ENCODE measurements around the gene CMKLR1.

CMKLR1 gene

DNA sequence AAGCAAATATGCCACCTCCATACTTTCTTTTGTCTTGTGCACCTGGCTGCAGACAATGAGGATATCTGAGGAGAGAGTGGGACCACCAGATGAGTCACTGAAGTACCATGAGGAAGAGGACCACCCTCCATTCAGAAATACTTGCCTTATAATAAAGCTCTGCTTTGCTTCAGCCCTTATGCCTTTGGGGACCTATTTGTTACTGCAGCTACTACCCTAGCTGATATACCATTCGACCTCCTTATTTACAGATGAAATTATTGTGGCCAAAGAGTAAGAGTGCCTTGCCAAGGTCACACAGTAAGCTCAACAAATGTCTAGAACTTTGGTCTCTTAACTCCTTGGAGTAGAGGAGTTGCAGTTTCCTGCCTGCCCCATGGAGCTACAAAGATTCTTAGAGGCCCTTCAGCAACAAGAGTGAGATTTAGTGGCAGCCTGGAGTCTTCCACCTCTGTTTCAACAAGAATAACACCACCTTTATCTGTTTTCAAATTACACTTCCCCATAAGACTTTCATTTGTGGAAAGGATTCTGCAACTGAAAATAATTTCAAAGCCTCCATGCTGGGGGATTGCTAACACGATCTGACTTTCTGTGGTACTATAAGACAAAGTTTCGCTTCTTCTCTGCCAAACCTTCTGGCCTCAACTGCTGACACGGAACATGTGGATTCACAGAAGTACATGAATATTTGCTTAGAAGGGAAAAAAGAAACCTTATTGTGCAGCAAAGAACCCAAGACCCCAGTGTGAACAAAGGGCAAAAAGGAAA is 3.6 kb downstream of the CMKLR1 start:
- H3K27ac ChIP-seq: no peak overlapping the region
- no peak for TF ChIP-seq ZFX (IDR thresholded peaks at IDR 0.05; ENCODE audit: borderline replicate concordance)
- TF ChIP-seq, protein P1, sequence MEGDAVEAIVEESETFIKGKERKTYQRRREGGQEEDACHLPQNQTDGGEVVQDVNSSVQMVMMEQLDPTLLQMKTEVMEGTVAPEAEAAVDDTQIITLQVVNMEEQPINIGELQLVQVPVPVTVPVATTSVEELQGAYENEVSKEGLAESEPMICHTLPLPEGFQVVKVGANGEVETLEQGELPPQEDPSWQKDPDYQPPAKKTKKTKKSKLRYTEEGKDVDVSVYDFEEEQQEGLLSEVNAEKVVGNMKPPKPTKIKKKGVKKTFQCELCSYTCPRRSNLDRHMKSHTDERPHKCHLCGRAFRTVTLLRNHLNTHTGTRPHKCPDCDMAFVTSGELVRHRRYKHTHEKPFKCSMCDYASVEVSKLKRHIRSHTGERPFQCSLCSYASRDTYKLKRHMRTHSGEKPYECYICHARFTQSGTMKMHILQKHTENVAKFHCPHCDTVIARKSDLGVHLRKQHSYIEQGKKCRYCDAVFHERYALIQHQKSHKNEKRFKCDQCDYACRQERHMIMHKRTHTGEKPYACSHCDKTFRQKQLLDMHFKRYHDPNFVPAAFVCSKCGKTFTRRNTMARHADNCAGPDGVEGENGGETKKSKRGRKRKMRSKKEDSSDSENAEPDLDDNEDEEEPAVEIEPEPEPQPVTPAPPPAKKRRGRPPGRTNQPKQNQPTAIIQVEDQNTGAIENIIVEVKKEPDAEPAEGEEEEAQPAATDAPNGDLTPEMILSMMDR (IDR thresholded peaks at IDR 0.05): no peak

DNA sequence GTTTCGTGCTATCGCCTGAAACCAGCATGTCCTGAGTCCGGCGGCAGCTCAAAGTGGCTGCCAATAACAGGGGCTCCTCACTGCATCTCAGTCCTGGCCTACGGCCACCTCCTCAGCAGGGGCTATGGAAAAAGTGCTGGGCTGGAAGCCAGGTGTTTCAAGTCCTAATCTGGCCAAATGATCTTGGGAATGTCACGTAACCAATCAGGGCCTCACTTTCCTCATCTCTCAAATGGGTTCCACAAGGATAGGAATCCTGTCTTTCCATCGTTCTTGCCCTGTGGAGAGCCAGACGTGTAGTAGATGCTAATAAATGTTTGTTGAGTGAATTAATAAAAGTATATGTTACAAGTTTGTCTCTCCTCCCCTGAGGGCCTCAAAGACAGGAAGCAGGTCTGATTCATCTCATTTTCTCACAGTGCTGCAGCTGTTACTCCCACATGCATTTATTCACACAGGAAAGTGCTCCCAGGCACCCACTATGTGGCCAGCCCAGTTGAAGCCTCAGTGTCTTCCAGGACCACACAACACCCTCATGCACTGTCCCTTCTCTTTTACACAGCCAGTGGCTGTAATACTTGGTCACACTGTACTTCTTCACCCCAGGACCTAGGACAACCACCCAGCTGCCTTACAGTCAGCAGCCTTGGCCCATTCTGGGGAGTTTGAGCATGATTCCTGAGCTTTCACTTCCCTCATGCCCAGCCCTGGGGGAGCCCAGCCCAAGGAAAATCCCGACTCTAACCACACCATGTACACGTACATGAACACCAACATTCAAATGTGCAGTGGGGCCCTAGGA is 5.0 kb downstream of the CMKLR1 start:
- no peak overlapping the region for H3K27ac ChIP-seq
- TF ChIP-seq ZFX (IDR thresholded peaks at IDR 0.05; ENCODE audit: borderline replicate concordance): no peak
- TF ChIP-seq, protein P1 (IDR thresholded peaks at IDR 0.05): no peak

DNA sequence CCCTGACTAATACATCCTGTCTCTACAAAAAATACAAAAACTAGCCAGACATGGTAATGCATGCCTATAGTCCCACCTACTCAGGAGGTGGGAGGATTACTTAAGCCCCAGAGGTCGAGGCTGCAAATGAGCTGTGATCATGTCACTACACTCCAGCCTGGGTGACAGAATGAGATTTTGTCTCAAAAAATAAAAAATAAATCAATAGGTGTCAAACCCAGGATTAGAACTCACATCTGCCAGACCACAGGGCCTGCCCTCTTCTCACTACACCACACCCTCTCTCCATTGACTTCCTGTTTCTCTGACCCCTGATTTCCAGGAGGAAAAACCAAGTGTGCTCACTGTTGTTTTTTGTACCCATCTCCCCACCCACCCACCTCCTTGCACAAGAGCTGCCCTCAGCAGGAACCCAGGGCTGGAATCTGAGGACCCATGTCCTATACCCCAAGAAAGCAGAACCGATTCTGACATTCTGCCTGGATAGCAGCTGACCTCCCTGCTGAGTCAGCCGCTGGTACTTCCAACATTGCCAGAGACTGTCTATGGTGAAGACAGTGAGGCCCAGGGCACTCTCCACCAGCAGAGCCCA is 6.2 kb downstream of the CMKLR1 start:
- TF ChIP-seq ZFX (IDR thresholded peaks at IDR 0.05; ENCODE audit: borderline replicate concordance): no peak
- TF ChIP-seq, protein P1 (IDR thresholded peaks at IDR 0.05): no peak
- H3K27ac ChIP-seq: no peak overlapping the region

DNA sequence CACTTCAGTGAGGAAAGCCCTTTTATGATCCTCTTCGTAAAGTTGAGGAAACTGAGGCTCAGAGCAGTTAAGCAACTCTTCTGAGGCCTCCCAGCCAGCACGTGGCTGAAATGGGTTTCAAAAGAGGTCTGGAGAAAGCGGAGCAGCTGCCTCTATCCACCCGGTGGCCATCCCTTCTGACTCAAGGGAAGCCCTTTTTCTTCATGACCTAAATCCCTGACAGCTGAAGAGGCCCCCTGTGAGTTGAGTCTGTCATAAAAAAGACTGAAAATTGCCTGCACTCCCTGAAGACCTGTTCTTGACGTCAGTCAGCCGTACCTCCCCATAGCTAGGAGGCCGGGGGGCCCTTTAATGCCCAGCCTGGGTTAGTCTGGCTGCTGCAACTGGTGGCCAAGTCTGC is 10.7 kb downstream of the CMKLR1 start:
- no peak for TF ChIP-seq ZFX (IDR thresholded peaks at IDR 0.05; ENCODE audit: borderline replicate concordance)
- TF ChIP-seq, protein P1 (IDR thresholded peaks at IDR 0.05): no peak
- no peak overlapping the region for H3K27ac ChIP-seq

DNA sequence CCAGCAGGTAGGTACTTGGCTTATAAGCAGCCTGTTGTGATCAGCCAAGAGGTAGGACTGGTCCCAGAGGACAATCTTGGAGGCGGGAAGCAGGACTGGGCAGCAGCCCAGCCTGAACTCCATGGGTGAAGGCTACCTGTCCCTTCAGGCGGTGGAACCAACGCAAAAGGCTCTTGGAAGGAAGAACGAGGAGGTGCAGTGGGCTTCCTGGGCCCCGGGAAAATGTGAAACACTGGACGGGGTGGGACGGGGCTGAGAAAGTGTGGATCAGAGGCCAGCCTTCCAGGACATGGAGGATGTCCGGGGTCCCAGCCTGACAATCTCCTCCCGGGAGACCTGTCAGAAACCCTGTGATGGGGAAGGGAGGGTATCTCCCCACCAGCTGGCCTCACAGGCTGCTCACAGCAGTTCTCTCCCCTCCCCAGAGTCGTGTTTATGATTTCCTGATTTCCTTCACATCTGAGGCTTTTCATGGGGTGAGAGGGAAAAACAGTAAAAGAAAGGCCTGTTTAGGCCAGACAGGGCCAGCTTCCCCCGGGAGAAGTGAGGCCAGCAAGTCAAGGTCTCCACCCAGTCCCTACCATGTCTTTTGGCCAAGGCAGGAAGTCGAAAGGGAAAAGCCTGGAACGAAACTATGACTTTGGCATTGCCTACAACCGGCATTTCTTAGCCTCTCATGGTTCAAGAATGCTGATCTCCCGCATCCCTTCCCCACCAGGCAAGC is 11.3 kb downstream of the CMKLR1 start:
- no peak for TF ChIP-seq ZFX (IDR thresholded peaks at IDR 0.05; ENCODE audit: borderline replicate concordance)
- TF ChIP-seq, protein P1 (IDR thresholded peaks at IDR 0.05): no peak

DNA sequence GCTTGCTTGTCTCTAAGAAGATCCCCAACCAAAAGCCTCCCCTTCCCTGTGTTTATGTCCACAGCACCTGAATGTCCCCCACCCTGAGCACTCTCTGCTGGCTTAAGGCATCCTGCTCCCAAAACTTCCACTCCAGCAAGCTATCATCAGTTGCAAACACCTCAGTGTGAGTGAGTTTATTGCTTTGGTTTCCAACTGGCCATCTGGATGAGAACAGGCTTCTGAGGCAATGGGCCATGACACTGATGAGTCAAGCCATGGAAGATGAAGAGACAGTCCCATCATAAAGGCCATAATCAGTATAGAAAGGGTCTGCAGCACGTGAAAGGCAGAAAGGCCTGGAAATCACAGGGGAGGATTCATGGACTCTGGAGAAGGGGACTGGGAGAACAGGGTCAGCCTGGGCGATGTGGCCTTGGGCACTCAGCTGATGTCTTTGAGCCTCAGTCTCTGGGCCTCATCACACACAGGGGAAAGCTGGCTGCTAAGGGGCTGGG is 12.8 kb downstream of the CMKLR1 start:
- TF ChIP-seq, protein P1 (IDR thresholded peaks at IDR 0.05): no peak
- no peak for TF ChIP-seq ZFX (IDR thresholded peaks at IDR 0.05; ENCODE audit: borderline replicate concordance)
- H3K27ac ChIP-seq: no peak overlapping the region

More for the DNA sequence above, 11.3 kb downstream of the CMKLR1 start:
- no peak overlapping the region for H3K27ac ChIP-seq
